ENCODE measurements around the gene RAD51B.
"Not testable (repeated sequence)": the region's sequence is repeated elsewhere in the genome, so short reads cannot be mapped to it uniquely, and the experiment has no call there.

RAD51B gene

DNA sequence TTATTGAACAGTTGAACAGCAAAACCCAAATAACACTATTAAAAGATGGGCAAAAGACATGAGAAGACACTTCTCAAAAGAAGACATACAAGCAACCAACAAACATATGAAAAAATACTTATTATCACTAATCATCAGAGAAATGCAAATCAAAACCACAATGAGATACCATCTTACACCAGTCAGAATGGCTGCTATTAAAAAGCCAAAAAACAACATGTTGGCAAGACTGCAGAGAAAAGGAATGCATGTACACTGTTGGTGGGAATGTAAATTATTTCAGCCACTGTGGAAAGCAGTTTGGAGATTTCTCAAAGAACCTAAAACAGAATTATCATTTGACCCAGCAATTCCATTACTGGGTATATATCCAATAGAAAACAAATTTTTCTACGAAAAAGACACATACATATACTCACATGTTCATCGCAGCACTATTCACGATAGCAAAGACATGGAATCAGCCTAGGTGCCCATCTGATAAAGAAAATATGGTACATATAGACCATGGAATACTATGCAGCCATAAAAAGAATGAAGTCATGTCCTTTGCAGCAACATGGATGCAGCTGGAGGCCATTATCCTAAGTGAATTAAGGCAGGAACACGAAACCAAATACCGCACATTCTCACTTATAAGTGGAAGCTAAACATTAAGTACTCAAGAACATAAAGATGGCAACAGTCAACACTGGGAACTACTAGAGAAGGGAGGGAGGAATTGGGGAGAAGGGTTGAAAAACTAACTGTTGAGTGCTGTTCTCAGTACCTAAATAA, 367.1 kb downstream of the RAD51B start:
- DNase-seq: not testable (repeated sequence)

DNA sequence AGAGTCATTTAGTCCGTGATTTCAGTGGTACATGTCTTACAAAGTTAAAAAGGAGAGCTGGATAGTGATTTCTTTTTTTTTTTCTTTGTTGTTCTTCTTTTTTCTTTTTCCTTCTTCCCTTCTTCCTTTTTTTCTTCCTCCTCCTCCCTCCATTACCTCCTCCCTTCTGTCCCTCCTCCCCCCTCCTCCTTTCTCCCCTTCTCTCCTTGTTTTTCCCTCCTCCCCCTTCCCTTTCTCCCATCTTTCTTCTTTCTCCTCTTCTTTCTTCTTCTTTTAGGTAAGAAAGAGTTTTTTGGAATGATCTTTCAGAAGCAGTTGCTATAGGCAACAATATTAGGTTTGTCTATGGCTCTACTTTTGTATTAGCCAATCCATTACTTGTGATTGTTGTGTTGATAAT, 368.6 kb downstream of the RAD51B start:
- DNase-seq: no peak

DNA sequence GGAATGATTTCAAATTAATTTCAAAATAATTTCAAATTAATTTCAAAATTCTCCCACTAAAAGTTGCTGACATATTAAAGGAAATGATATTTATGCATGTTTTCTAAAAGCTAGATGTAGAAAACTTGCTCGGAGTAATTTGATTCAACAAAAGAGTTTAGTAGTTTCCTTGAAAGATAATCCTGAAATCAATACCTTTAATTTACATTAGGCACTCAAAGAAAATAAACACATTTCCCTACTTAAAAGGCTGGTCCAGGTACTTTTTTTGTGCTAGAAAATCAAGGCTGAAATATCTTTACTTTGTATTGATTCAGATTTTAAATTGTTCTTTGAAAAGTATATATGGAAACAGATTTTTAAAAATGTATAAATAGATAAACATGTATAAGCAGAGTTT, 370.5 kb downstream of the RAD51B start:
- DNase-seq: no peak

DNA sequence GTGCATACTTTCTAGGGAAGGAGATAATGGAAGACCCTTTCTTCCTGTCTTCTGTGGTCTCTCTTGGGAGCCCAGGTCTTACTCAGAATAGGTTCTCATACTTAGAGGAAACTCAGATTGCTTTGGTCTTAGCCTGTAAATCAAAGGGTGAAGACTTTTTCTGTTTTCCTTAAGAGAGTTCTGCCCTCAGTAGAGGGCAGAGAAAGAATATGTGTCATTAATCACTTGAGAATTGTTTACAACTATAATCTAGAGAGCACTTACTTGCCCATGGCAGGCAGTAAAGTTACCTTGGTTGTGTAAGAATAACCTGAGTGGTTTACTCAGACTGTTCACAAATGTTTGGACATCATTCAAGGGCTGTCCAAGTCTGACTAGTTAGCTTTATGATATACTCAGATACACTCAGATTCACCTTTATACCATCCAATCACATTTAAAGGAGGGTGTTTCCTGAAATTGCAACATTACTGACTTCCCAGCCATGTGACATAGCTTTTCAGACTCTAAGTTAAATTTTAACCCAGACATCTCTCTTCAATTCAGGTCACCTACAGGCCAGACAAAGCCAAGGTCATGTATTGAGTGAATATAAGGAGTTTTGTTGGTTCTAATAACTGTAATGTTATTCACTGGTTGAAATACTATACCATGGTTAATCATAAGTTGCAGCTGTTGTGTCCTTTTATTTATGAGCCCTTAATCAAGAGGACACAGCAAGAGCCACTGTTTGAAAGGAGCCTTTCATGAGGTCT, 372.2 kb downstream of the RAD51B start:
- DNase-seq: no peak

DNA sequence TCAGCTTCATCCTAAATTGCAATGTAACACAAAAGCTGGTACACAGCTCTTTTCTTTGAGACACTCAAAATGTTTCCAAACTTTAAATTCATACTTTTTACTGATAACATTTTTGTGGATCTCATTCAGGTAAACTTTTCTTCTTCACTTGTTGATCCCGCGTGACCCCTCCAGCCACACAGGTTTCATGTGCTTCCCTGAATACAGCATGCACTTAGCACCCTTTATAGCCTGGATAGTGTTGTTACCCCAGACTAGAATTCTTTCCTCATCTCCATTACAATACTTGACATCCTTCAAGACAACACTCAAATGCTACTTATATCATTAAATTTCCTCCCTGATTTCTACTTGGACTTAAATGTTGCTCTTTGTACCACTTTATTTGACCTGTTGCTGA, 373.4 kb downstream of the RAD51B start:
- DNase-seq: no peak

DNA sequence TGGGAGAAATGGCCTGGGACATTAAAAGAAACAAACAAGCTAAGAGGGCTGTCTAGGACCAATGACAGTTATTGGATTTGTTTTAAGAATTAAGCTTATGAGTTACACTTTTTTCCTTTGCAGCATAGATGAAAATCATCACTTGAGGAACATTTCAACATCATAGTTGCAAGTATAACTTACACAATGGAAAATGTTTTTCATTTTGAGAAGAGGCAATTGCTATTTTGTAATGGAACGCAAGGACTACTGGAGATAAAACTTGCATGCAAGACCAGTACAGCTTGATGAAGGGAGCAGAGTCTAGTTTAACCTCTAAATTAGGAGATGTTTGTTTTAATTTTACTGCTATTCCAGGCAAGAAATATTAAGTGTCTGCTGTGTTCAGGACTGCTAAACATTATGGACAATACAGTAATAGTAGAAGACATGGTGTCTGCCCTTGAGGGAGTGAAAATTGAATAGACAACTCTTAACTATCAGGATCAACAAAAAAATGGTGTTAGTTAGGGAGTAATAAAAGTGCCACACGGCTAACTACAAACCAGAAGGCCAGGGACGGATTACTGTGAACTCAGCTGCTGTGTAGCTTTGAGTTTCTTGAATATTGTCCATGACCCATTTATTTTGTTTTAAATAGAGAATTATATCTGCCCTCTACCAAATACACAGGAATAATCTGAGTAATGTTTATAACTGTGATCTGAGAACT, 374.5 kb downstream of the RAD51B start:
- peak in 1 of 2 donors; percentile 37 for DNase-seq

DNA sequence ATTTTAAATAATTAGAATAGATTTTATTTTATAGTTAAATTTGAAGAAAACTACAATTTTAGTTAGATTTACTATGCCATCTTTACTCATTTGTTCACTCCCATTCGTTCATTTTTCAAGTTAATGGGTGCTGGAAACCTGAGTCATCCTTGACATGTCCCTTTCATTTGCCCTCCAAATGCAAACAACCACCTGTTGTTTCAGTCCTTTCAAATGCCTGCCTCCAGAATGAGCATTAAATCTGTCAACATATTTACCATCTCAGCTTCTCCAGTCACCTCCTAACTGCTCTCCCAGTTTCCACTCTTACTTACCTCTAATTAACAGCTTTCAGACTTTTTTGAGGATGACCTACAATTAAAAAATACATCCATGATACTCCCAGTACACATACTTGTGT, 375.5 kb downstream of the RAD51B start:
- DNase-seq: no peak

DNA sequence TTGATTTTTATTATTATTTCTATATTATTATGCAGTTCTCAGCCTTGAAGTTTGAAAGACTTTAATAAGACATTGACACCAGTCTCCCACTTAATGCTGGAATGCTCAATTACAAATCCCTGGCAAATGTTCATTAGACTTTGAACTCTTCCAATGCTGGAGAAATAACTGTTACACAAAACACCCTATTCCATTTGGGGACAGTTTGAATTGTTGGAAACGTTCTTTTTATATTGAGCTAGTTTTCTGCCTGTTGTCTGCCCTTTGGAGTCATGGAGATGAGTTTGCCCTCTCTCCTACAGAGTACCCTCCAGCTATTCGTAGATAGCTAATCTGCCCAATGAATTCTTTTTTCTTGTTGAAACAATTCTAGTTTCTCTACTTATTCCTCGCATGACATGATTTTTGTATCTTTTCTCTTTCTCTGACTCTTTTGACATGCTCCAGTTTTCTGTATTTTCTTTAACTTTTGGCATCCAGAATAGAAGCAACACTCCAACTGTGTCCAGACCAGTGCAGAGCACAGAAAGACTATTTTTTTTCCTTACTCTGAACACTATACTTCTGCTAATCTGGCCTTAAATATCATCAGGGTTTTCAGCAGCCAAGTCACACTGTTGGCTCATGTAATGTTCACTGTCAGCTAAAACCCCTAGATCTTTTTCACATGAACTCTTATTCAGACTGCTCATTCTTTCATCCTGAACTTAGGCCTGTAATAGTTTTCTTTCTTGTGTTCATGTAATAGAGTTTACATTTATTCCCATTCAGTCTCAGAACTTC, 379.3 kb downstream of the RAD51B start:
- DNase-seq: no peak

DNA sequence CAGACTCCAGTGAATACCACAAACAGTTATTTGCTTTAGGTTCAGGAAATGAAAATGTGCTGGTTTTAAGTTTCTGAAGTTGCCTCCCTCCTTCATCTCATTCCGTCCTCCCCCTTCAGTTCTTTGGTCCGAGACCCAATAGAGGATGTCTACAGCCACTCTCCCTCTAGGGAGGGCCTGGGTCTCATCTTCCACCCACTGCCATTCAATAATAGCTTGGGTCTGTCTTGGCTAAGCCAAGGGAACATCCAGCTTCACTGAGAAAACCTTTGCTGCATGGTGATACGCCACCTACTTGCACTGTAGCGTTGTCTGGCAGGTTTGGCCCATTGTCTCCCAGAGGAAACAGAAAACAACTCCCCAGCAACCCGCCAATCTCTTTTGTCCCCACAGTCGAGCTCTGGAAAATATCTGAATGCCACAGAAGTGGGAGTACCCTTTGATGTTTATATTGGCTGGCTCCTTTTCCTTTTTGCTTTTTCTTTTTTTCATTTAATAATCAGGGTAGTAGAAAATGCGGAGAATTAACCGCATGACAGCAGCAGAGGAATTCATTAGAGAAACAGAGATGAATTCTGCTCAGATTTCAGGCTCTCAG, 380.1 kb downstream of the RAD51B start:
- no peak for DNase-seq

DNA sequence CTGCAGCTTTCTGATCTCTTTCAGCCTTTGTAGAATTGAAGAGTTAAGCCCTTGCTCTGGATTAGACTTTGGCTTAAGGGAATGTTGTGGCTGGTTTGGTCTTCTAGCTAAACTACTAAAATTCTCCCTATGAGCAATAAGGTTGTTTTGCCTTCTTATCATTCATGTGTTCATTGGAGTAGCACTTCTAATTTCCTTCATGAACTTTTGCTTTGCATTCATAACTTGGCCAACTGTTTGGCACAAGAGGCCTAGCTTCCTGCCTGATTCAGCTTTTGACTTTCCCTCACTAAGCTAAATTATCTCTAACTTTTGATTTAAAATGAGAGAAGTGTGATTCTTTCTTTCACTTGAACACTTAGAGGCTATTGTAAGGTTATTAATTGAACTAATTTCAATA, 384.3 kb downstream of the RAD51B start:
- DNase-seq: no peak

DNA sequence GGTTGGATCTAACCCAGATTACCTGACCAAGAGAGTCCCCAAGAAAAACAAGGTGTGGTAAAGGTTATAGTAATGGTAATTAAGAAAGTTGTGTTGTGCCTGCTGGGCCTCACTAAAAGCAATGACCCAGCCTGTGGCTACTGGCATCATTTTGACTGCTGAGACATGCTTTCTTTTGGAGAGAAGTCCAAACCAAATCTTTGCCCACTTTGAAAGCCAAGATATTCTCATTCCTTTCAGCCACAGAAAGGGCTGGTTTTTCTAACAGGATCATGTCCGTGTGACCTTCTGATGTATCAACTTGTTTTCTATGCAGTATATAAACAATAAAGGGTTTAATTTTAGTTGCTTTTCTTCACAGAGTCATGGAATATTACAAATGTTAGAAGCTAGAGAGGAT, 388.6 kb downstream of the RAD51B start:
- DNase-seq: no peak

DNA sequence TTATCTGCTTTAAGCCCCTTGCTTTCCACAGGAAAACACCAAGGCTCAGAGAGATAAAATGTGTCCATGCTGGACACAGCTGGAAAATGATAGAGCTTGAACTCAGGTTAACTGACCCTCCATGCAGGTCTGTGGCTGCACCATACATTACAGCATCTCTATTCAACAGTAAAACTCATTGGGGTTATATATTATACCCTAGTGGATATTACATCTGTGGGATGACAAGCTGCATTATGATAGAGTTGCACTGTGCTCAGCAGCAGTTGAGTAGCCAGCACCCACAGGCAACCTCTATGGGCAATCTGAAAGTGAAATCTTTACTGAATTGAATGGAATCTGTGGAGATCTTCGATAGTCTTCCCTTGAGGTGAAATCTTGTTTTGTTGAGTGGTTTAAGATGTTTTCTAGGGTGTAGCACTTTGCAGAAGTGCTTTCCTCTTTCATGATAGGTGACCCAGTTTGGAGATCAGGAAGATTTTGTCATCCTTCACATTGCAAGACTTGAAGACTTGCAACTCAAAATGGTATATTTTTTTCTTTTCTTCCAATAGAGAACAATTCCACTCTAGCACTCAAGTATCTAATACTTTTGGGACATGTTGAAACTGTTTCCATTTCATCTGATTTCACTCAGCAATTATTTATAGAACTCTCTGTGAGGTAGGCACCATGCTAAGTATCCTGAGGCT, 389.2 kb downstream of the RAD51B start:
- no peak for DNase-seq

DNA sequence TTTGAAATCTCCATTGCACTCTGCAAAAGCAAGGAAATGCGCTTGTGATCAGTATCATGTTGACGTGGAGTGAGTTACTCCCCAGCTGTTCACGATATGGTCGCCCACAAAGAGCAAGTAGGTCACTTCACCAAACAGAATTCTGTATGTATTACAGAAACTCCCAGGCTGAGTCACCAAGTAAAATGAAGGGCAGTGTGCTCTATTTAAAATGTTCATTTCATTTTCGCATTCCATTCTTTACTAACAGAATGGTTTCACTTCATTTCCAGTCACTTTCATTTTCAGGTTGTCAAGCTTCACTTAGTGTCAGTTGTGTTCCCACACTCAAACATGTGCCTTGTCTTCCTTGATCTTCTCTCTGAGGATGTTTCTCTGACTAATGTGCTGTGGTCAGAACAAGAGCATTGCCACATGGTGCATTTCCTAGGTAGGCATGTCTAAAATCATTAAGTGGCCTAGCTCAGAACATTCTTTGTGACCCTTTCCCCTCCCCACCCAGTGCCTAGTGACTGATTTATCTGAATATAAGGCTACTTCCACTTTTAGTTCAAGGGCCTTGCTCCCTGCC, 391.2 kb downstream of the RAD51B start:
- DNase-seq: peak; percentile 74 to 76

DNA sequence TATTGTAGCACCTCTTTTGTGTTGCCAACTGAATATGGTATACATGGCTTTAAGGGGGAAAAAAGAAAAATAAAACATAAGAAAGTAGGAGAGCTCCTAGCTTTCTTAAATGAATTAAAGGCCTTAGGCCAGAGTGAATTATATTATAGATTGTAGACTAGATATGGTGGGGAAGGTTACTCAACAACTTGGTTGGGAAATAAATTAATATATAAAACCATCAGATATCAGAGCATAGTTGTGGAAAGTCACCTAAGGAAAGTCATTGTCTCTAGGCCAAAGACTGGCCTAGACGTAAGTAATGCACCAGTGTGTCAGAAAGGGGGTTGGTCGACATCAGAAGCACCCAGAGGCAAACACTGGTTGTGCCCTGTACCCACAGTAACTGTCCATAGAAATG, 391.8 kb downstream of the RAD51B start:
- DNase-seq: no peak

DNA sequence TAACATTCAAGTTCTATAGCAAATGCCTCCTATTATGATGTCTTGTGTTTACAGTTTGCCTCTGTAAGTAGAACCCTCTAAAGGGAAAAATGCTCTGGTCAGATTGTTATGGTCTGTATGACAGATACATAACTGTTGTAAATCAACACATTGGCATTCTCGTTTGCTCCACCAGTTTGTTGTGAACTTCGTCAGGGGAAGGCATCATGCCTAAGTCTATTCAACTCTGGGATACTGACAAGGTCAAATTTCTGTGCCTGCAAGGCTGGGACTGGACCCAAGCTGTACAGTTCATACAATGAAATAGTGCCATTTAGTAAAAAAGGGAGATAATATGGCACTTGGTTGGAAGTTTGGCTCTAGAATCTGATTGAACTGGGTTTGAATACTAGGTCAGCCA, 392.3 kb downstream of the RAD51B start:
- no peak for DNase-seq

DNA sequence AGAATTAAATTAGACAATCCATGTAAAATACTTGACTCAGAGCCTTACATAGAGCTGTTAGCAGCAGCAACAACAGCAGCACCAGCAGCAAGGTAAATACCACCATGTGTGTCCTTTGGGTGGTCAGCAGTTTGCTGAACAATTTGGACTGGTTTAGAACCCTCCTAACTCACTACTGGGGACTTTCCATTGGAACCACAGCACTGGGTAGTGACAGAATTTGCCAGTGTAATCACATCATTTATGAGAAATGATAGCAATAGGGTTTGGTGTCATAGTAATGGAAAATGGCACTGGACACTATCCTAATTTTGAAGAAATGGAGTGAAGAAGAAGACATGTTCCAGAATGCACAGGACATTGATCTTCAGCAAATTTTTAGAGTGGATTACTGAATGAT, 392.8 kb downstream of the RAD51B start:
- DNase-seq: no peak

DNA sequence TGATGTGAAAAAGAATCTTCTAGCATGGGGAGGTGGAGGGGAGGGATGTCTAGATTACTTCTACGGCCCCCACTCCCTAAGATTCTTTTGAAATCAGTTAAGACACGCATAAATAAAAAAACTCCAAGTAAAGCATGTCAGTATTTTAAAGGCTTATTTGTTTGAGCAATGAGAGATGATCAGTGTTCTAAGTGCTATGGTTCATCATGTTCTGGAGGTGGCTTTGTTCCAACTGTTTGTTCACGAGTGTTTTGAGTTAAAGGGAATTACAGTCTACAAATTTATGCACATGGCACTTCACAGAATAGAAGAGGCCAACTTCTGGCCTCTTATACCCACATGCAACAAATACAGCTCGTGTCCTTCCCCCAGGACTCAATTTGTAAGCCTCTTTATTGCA, 394.9 kb downstream of the RAD51B start:
- no peak for DNase-seq

DNA sequence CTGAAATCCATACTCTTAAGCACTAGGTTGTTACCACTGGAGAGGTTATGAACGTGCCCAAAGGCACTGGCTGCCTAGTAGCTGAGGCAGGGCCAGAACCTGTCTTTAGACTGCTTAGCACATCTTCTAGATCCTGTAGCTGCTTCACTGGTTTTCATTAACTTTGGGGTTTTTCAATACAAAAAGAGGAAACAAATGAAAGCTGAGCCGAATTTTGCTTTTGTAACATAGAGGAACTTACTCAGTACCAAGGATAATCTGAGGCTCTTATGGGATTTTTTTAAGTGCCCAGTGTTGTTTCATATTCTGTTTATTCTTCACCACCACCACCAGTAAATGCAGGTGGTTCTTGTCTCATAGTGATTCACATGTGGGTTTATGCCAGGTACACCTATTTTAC, 396.1 kb downstream of the RAD51B start:
- peak; percentile 41 to 71 for DNase-seq

DNA sequence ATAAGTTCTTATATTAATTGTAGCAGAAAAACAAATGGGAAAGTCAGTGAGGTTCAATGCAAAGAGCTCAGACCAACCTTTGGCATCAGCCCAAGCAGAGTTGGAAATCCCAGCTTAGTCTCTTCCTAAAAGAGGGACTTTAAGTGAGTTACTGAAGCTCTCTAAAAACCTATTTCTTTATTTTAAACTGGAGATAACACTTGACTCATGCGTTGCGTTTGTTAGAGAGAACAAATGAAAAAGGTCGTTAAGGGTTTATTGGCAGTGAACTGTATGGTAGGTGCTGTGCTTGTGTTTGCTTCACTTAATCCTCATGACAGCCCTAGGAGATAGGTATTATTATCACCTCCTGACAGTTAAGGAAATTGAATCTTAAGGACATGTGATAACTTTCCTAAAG, 396.5 kb downstream of the RAD51B start:
- DNase-seq: no peak

DNA sequence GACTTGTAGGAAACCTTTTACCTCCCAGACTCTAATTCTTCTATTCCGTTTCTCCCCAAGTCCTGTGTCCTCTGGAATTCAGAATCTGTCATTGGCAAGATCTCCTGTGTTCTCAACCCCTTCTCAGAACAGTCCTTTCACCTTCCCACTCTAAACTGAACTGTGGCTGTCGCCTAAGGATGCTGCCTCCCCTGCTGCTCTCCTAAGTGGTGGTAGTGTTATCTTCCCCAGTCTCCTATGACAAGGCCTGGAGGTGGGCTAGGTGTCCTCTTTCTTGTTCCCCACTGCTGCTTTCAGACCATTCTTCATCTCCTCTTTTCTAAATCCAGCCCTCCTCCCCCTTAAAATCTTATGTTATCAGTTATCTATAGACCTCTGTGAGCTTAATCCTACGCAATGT, 397.4 kb downstream of the RAD51B start:
- no peak for DNase-seq

DNA sequence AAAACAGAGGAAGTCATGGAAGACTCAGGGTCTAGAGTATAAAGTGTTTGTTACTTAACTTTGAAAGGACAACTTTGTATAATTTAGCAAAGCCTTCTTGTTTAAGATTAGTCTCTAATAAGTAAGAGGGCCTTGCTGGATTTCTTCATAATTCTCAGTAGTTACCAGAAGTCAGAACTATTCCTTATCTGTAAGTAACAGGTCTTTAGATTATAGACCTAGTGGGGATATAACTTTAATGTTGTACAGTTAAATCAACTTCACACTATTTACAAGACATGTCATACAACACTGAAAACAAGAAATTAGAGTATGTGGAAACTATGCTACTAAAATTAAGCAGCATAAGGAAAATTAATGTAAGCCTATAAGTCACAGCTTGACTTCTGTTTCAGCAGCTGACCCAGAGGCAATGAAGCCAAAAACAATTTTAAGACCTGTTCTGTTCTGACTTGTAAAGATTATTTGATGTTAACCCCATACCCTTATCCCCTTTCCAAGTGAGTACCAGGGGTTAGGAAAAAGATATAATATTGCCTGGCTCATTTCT, 398.3 kb downstream of the RAD51B start:
- no peak for DNase-seq

Measured in inflammatory macrophage (primary cell).